ENCODE results near the gene HDAC4. TPM values are rescaled to one million over a fixed set of nuclear protein-coding genes. Genes with fewer than 3 reads are reported as not detected.

The HDAC4 gene
- total RNA-seq, 4 donors from 2014 or later: 51.4 to 107 (median 70.8) TPM

DNA sequence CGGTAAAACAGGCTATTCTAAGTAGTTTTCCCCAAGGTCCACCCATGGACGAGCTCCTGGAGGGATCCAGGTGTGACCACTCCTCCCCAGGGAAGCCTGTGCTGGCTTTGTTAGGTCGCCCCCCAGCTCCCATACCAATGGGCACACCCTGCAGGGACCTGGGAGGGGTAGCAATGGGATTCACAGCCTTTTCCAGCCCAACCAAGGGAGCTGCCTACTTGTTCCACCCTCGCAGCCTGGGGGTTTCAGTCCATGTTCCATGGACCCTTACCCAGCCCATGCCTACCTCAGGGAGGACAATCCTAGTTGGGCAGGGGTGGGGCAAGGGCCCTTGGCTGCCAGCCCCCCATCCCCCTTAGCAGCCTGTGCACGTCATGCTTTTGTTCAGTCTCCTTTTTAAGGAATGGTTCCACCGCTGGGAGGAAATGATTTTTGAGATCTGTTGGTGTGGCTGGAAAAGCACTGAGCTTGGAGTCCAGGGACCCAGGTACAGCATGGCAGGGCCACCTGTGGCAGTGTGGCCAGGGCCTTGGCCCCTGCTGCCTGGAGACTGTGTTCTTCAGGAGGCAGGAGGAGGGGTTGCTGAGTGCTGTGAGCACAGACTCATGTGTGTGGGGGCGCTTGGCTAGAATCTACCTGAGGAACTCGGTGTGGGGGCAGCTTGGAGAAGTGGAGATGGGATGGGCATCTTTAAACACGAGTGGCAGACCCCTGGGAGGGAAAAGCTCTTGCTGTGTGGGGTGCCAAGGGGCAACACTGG lies 386.2 kb downstream of the HDAC4 start:
- Histone ChIP-seq H3K27me3 (peaks cover 41% of the 10 kb centered on the region), H3K27ac (no peak overlapping the region), H3K4me1 (no peaks in the 10 kb centered on the region), H3K36me3 (no peaks in the 10 kb centered on the region), H3K9me3 (no peaks in the 10 kb centered on the region), H3K4me3 (no peak overlapping the region)
- DNase-seq (ENCODE audit: low spot score in 2 of 2): peak in 1 of 2 donors; percentile 45
- WGBS: 85% methylated on average over 8 of the region's 9 CpGs
- TF ChIP-seq EP300 (IDR thresholded peaks at IDR 0.05): no peak
- no peak for TF ChIP-seq POLR2AphosphoS5 (IDR thresholded peaks at IDR 0.05)
- TF ChIP-seq, protein P1, sequence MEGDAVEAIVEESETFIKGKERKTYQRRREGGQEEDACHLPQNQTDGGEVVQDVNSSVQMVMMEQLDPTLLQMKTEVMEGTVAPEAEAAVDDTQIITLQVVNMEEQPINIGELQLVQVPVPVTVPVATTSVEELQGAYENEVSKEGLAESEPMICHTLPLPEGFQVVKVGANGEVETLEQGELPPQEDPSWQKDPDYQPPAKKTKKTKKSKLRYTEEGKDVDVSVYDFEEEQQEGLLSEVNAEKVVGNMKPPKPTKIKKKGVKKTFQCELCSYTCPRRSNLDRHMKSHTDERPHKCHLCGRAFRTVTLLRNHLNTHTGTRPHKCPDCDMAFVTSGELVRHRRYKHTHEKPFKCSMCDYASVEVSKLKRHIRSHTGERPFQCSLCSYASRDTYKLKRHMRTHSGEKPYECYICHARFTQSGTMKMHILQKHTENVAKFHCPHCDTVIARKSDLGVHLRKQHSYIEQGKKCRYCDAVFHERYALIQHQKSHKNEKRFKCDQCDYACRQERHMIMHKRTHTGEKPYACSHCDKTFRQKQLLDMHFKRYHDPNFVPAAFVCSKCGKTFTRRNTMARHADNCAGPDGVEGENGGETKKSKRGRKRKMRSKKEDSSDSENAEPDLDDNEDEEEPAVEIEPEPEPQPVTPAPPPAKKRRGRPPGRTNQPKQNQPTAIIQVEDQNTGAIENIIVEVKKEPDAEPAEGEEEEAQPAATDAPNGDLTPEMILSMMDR (IDR thresholded peaks at IDR 0.05): no peak
- no peak for TF ChIP-seq POLR2A (IDR thresholded peaks at IDR 0.05)

DNA sequence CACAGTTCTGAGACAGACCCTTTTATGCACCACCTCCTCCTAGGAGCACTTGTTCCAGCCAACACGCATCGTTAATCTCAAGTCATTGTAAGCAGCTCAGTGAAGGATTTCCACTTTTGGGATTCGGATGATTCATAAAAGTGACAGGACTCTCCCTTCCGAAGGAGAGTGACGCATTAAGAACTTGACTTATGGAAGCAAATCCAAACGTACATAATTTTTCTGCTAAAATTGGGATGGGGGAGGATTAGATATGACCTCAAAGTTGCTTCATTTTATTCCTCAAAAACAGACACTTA lies 387.2 kb downstream of the HDAC4 start:
- TF ChIP-seq EP300 (IDR thresholded peaks at IDR 0.05): no peak
- TF ChIP-seq, protein P1 (IDR thresholded peaks at IDR 0.05): no peak
- TF ChIP-seq POLR2AphosphoS5 (IDR thresholded peaks at IDR 0.05): no peak
- TF ChIP-seq POLR2A (IDR thresholded peaks at IDR 0.05): no peak
- H3K27ac ChIP-seq: no peak overlapping the region
- H3K4me3 ChIP-seq: no peak overlapping the region
- WGBS: 83% methylated on average over 6 of the region's 6 CpGs
- H3K27me3 ChIP-seq: peaks cover 44% of the 10 kb centered on the region
- H3K9me3 ChIP-seq: no peaks in the 10 kb centered on the region
- no peaks in the 10 kb centered on the region for H3K4me1 ChIP-seq
- H3K36me3 ChIP-seq: no peaks in the 10 kb centered on the region
- no peak for DNase-seq (ENCODE audit: low spot score in 2 of 2)

DNA sequence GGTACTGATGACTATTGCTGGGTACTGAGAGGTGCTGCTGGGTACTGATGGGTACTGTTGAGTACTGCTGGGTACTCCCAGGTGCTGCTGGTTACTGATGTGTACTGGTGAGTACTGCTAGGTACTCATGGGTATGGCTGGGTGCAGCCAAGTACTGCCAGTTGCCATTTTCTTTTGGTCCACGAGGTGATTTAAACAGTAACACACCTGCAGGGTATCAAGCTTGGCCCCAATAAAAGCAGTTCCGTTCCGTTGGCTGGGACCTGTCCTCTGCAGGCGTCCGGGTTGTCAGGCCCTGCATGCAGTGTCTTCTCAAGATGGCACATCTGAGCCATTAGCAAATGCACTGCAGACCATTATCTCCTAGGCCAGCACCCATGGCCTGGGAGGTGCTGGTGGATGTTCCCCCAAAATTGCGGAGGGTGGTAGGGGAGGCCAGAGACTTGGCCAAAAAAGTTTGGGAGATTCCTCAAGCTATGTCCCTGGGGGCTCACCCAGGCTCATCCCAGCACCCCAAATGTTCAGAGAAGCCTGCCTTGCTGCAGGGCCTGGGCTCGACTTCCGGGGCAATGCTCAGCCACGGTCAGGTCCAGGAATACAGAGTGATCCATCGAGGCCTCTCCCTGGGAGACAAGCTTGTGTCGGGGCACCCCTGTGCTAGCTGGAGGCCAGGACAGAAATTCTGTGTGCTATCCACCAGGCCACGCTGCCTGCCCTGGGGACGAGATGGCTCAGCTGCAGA lies 387.7 kb downstream of the HDAC4 start:
- no peaks in the 10 kb centered on the region for H3K36me3 ChIP-seq
- H3K4me1 ChIP-seq: no peaks in the 10 kb centered on the region
- no peak overlapping the region for H3K27ac ChIP-seq
- H3K9me3 ChIP-seq: no peaks in the 10 kb centered on the region
- peaks cover 47% of the 10 kb centered on the region for H3K27me3 ChIP-seq
- no peak overlapping the region for H3K4me3 ChIP-seq
- TF ChIP-seq POLR2A (IDR thresholded peaks at IDR 0.05) (no peak), EP300 (IDR thresholded peaks at IDR 0.05) (no peak), POLR2AphosphoS5 (IDR thresholded peaks at IDR 0.05) (no peak)
- TF ChIP-seq, protein P1 (IDR thresholded peaks at IDR 0.05): no peak
- WGBS: 95% methylated on average over 8 of the region's 13 CpGs
- peak in 1 of 2 donors; percentile 59 for DNase-seq (ENCODE audit: low spot score in 2 of 2)

DNA sequence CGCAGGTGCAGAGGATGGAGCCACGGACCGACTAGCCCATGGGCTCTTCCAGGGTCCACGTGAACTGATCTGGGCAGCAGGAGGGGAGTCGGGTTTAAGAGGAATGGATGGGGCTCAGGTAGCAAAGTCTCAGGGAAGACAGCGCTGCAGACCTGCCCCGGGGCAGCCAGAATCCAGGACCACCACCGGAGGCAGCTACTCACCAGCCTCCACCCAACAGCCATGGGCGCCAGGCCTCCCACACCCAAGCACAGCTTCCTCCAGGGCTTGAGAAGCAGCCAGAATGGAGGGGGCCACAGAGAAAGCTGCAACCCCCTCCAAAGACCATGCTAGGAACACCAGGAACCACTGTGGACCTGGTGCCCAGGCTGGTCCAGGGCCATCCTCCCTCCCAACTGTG lies 388.6 kb downstream of the HDAC4 start:
- H3K36me3 ChIP-seq: no peaks in the 10 kb centered on the region
- H3K4me3 ChIP-seq: no peak overlapping the region
- WGBS: 80% methylated on average over 7 of the region's 9 CpGs
- DNase-seq (ENCODE audit: low spot score in 2 of 2): peak in 1 of 2 donors; percentile 47
- no peak overlapping the region for H3K27ac ChIP-seq
- H3K27me3 ChIP-seq: peaks cover 52% of the 10 kb centered on the region
- H3K9me3 ChIP-seq: no peaks in the 10 kb centered on the region
- no peaks in the 10 kb centered on the region for H3K4me1 ChIP-seq
- TF ChIP-seq POLR2AphosphoS5 (IDR thresholded peaks at IDR 0.05): no peak
- TF ChIP-seq EP300 (IDR thresholded peaks at IDR 0.05): no peak
- TF ChIP-seq, protein P1 (IDR thresholded peaks at IDR 0.05): no peak
- no peak for TF ChIP-seq POLR2A (IDR thresholded peaks at IDR 0.05)

DNA sequence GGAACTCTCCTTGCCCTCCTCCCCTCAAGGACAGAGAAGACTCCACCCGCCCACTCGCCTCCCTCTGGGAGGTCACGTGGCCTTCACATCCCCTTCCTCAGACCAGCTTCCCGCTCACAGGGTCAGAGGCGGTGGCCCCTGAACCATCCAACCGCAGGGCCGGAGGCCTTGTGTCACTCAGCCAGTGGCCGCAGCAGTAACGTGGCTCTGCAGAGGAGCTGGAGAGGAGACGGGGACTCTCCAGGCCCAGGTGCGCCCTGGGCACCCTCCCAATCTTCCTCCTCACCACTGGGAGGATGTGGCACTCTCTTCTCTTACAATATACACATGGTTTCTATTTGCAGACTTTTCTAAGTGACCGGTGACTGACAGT lies 391.2 kb downstream of the HDAC4 start:
- Histone ChIP-seq H3K4me1 (no peaks in the 10 kb centered on the region), H3K27ac (no peak overlapping the region), H3K4me3 (no peak overlapping the region), H3K9me3 (no peaks in the 10 kb centered on the region), H3K27me3 (peaks cover 31% of the 10 kb centered on the region), H3K36me3 (no peaks in the 10 kb centered on the region)
- TF ChIP-seq POLR2AphosphoS5 (IDR thresholded peaks at IDR 0.05) (no peak), EP300 (IDR thresholded peaks at IDR 0.05) (no peak), POLR2A (IDR thresholded peaks at IDR 0.05) (no peak)
- TF ChIP-seq, protein P1 (IDR thresholded peaks at IDR 0.05): no peak
- WGBS: 62% methylated on average over 8 of the region's 12 CpGs
- peak in 1 of 2 donors; percentile 72 for DNase-seq (ENCODE audit: low spot score in 2 of 2)
